HEK293T (cell line): ENCODE measurements around the gene TRIM71.

ENCODE experiments used
- CTCF ChIA-PET: fragments of 350-600 bp; formaldehyde crosslinking; extraction: SDS; loops from one replicate; lab custom pipeline; 2021; ENCODE audit warnings: antibody characterized with exemption, inconsistent platforms; lab: Yijun Ruan, JAX
- POLR2A ChIA-PET: fragments of 350-600 bp; formaldehyde crosslinking; extraction: SDS; loops from one replicate; lab custom pipeline; 2020; ENCODE audit warnings: antibody characterized with exemption, inconsistent platforms; lab: Yijun Ruan, JAX
- DNase-seq: peaks from one replicate; pipeline ENCODE4 v3.0.0; 2012; ENCODE audit warnings: mixed read lengths; ENCODE audit errors: extremely low spot score
- ARNT ChIP-seq: fragments of 450-650 bp; IDR thresholded peaks from 2 replicates; pipeline ENCODE4 v1.6.1; 2017; ENCODE audit warnings: mild to moderate bottlenecking
- BHLHE40 ChIP-seq: fragments of 450-650 bp; IDR thresholded peaks from 2 replicates; pipeline ENCODE4 v1.6.1; 2016; ENCODE audit warnings: mild to moderate bottlenecking, moderate library complexity, borderline replicate concordance
- CTBP1 ChIP-seq: fragments of 450-650 bp; IDR thresholded peaks from 2 replicates; pipeline ENCODE4 v1.6.1; 2016; ENCODE audit warnings: borderline replicate concordance
- ELF4 ChIP-seq: fragments of 450-650 bp; IDR thresholded peaks from 2 replicates; pipeline ENCODE4 v1.6.1; 2017; ENCODE audit warnings: antibody characterized with exemption
- FOXA1 ChIP-seq: fragments of 450-650 bp; IDR thresholded peaks from 2 replicates; pipeline ENCODE4 v1.6.1; 2016; ENCODE audit warnings: mild to moderate bottlenecking
- FOXK2 ChIP-seq: fragments of 450-650 bp; IDR thresholded peaks from 2 replicates; pipeline ENCODE4 v1.6.1; 2016; ENCODE audit warnings: mild to moderate bottlenecking
- FOXM1 ChIP-seq: fragments of 450-650 bp; IDR thresholded peaks from 2 replicates; pipeline ENCODE4 v1.6.1; 2017; ENCODE audit warnings: mild to moderate bottlenecking, borderline replicate concordance
- HDGF ChIP-seq: fragments of 450-650 bp; IDR thresholded peaks from 2 replicates; pipeline ENCODE4 v1.6.1; 2017; ENCODE audit warnings: antibody characterized with exemption, borderline replicate concordance
- L3MBTL2 ChIP-seq: fragments of 450-650 bp; conservative IDR thresholded peaks from 2 replicates; pipeline ENCODE4 v1.6.1; 2016; ENCODE audit warnings: mild to moderate bottlenecking
- LEF1 ChIP-seq: fragments of 450-650 bp; IDR thresholded peaks from 2 replicates; pipeline ENCODE4 v1.6.1; 2017; ENCODE audit warnings: mild to moderate bottlenecking, borderline replicate concordance
- NFRKB ChIP-seq: fragments of 450-650 bp; IDR thresholded peaks from 2 replicates; pipeline ENCODE4 v1.6.1; 2016; ENCODE audit warnings: mild to moderate bottlenecking, moderate library complexity
- SP1 ChIP-seq: fragments of 450-650 bp; IDR thresholded peaks from 2 replicates; pipeline ENCODE4 v1.6.1; 2017
- SUZ12 ChIP-seq: fragments of 450-650 bp; IDR thresholded peaks from 2 replicates; pipeline ENCODE4 v1.6.1; 2016; ENCODE audit warnings: mild to moderate bottlenecking
- TARDBP ChIP-seq: fragments of 450-650 bp; IDR thresholded peaks from 2 replicates; pipeline ENCODE4 v1.6.1; 2016
- ZNF384 ChIP-seq: fragments of 450-650 bp; IDR thresholded peaks from 2 replicates; pipeline ENCODE4 v1.6.1; 2016
- TF ChIP-seq, protein P1 (sequence below): fragments of 450-650 bp; IDR thresholded peaks from 2 replicates; pipeline ENCODE4 v1.6.1; 2016

Gene TRIM71

DNA sequence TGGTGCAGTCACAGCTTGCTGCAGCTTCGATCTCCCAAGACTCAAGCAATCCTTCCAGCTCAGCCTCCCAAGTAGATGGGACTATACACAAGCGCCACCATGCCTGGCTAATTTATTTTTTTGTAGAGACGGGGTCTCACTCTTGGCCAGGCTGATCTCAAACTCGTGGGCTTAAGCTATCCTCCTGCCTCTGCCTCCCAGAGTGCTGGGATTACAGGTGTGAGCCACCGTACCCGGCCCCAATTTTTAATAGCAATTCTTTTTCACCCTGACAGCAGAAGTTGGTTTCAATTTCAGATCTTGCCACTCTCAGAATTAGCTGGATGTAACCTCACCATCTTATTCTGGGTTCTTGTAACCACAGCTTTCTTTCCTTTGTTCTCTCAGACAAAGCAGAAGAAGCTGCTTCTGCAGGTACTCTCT is 64.8 kb downstream of the TRIM71 start:
- POLR2A ChIA-PET, result no interaction called here
- DNase-seq, result no peak
- CTCF ChIA-PET, result no interaction called here
- TF ChIP-seq NFRKB (no peak), TARDBP (no peak), BHLHE40 (no peak), ZNF384 (no peak), ARNT (no peak), CTBP1 (no peak), L3MBTL2 (no peak), FOXA1 (no peak), FOXM1 (no peak), ELF4 (no peak), SUZ12 (no peak), LEF1 (no peak), HDGF (no peak), SP1 (no peak), FOXK2 (no peak)
- TF ChIP-seq, protein P1, sequence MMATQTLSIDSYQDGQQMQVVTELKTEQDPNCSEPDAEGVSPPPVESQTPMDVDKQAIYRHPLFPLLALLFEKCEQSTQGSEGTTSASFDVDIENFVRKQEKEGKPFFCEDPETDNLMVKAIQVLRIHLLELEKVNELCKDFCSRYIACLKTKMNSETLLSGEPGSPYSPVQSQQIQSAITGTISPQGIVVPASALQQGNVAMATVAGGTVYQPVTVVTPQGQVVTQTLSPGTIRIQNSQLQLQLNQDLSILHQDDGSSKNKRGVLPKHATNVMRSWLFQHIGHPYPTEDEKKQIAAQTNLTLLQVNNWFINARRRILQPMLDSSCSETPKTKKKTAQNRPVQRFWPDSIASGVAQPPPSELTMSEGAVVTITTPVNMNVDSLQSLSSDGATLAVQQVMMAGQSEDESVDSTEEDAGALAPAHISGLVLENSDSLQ, result no peak

DNA sequence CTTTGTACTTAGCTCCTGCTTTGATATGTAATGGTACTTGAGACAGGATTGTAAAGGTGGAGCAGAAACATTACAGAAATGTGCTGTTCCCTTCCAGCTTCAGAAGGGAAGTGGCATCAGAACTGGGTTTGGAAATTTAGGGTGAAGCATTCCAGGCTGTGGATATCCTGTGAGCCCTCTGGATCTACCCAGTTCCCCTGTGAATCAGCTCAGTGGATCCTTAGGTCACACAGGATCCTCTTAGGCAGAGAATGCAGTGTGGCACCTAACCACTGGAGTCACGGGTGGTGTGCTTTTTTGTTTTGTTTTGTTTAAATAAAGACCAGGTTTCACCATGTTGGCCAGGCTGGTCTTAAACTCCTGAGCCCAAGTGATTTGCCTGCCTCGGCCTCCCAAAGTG is 66.0 kb downstream of the TRIM71 start:
- ChIA-PET POLR2A (no interaction called here), CTCF (no interaction called here)
- TF ChIP-seq CTBP1 (no peak), TARDBP (no peak), SP1 (no peak), L3MBTL2 (no peak), ELF4 (no peak), ZNF384 (no peak), FOXA1 (no peak), BHLHE40 (no peak), FOXK2 (no peak), ARNT (no peak), FOXM1 (no peak), LEF1 (no peak), NFRKB (no peak)
- TF ChIP-seq, protein P1, result no peak
- no peak for DNase-seq

DNA sequence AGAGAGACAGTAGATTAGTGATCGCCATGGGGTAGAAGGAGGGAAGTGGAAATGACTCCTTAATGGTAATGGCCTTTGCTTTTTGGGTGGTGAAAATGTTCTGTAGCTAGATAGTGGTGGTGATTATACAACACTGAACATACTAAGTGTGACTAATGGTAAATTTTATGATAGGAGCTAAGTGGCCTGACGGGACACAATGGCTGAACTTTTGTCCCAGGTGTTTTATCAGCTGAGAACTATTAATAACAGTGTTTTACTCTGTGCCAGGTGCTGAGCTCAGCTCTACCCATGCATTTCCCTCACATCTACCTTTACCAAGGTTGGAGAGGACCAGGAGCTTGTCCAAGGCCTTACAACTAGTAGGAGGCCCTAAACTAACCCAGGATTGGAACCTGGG is 66.8 kb downstream of the TRIM71 start:
- ChIA-PET POLR2A (no interaction called here), CTCF (interaction anchor here (0.9 kb wide), 1 partner anchor 19 kb away, joined by 3 read pairs; no protein-coding TSS in a partner anchor)
- DNase-seq, result no peak
- TF ChIP-seq ELF4 (no peak), ZNF384 (no peak), FOXA1 (no peak), NFRKB (no peak), FOXM1 (no peak), TARDBP (no peak), ARNT (no peak), SP1 (no peak), FOXK2 (no peak), BHLHE40 (no peak), L3MBTL2 (no peak)
- TF ChIP-seq, protein P1, result no peak

DNA sequence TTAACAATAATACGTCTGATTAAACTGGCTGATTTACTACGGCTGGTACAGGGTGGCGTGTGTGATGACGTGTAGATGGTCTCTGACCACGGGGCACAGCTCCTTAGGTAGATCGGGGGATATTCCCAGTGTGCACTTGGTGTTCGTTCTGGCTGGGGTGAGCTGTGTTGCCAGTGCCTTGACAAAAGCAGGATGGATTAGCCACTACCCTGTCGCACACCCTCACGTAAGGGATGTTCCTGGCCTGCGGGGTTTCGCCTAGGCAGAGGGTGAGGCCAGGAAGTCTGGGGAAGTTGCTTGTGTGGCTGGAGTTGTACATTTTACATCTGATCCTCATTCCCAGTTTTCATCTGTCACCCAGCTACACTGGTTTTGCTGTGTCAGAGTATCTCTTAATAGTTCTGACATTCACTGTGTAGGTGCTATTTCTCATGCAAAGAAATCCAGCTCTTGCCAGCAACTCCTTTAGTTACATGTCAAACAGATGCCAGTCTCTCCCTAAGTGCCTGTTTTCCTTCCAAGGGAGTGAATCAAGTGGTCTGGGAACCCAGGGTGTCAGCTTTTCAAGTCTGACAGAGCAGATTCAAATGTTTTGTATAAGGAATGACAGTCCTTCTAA is 67.6 kb downstream of the TRIM71 start:
- POLR2A ChIA-PET, result interaction anchor here (0.5 kb wide), 1 partner anchor 191 kb away, joined by 3 read pairs; no protein-coding TSS in a partner anchor
- DNase-seq, result no peak
- CTCF ChIA-PET, result interaction anchor here (0.9 kb wide), 1 partner anchor 18 kb away, joined by 3 read pairs; no protein-coding TSS in a partner anchor
- no peak for TF ChIP-seq FOXM1
- TF ChIP-seq BHLHE40, result no peak
- no peak for TF ChIP-seq ZNF384
- TF ChIP-seq SP1, result no peak
- TF ChIP-seq, protein P1, result no peak
- no peak for TF ChIP-seq ARNT
- no peak for TF ChIP-seq L3MBTL2
- no peak for TF ChIP-seq FOXA1
- TF ChIP-seq CTBP1, result no peak
- TF ChIP-seq TARDBP, result no peak
- no peak for TF ChIP-seq FOXK2
- TF ChIP-seq SUZ12, result no peak
- no peak for TF ChIP-seq LEF1

DNA sequence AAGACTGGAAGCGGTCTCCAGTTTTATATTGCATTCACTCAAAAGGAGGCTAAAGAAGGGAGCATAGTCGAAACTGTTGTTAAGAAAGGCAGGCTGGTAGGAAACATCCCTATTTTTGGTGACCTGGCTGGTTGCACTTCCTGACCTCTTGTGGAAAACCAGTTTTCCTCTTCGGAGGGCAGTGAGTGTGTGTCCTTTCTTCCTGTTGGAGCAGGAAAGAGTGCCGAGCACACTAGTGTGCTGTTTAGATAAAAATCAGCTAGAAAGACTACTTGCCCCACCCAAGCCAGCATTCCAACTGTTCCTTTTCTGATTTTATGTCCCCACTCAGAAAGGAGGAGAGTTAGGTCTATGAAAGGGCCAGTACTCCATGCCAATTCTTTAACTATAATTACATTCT is 68.5 kb downstream of the TRIM71 start:
- POLR2A ChIA-PET, result no interaction called here
- TF ChIP-seq NFRKB (no peak), LEF1 (no peak), L3MBTL2 (no peak), ZNF384 (no peak), SUZ12 (no peak), FOXM1 (no peak), SP1 (no peak), ELF4 (no peak), FOXA1 (no peak), HDGF (no peak)
- TF ChIP-seq, protein P1, result no peak
- DNase-seq, result no peak
- CTCF ChIA-PET, result no interaction called here
